Measurements from ENCODE around the gene ASCL2. TPM values are rescaled to one million over a fixed set of nuclear protein-coding genes. Genes with fewer than 3 reads are reported as not detected.
A peak's percentile ranks its signal among the peaks of the same experiment; 100 is the strongest.

Gene ASCL2
- total and polyA plus RNA-seq, 12 donors, result 0.15 to 2.7 (median 0.25) TPM; not detected in 4

GRCh38 chr11:2256951-2257700, 13.3 kb downstream of the ASCL2 start:
- DNase-seq, result no peak
- peaks cover 0 to 17% (median 0%) of the 10 kb centered on the region in 11 donors for H3K9me3 ChIP-seq
- no peaks in the 10 kb centered on the region for H3K4me1 ChIP-seq
- WGBS, 2 donors, result 89 to 92% methylated on average over 27 to 31 of the region's 31 CpGs
- intact Hi-C loops (cut with DNase I), result no loop called here
- no peak for ATAC-seq
- no peak for TF ChIP-seq CTCF (IDR thresholded peaks at IDR 0.05)
- H3K27ac ChIP-seq, result no peak overlapping the region
- no peak overlapping the region for H3K4me3 ChIP-seq
- no peaks in the 10 kb centered on the region for H3K36me3 ChIP-seq
- peaks cover 0 to 30% (median 22%) of the 10 kb centered on the region in 7 donors for H3K27me3 ChIP-seq

DNA sequence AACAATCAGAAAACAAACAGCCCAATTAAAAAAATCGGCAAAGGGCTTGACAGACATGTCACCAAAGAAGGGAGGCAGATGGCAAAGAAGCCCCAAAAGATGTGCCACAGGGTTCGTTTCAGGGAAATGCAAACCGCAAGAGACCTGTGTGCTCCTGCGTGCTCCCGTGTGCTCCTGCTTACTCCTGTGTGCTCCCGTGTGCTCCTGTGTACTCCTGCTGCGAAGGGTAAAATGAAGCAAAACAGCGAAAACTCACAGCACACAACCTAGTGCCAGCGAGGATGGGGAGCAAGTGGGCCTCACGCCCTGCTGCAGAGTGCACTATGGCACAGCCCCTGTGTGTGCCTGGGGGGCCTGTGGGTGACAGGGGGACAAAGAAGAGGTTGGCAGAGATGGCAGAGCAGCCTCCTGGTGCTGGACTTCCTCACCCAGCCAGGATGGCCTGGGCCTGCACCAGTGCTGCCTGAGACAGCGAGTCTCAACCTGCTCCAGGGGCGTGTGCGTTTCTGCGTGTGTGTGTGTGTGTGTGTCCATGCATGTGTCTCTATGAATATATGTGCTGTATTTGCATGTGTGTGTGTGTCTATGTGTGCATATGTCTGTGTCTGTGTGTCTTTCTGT, 14.0 kb downstream of the ASCL2 start:
- 86 to 87% methylated on average over 14 of the region's 14 CpGs for WGBS, 2 donors
- Histone ChIP-seq H3K27me3 (peaks cover 0 to 23% (median 16%) of the 10 kb centered on the region in 7 donors), H3K4me1 (no peaks in the 10 kb centered on the region), H3K4me3 (no peak overlapping the region), H3K27ac (no peak overlapping the region), H3K9me3 (peaks cover 0 to 17% (median 0%) of the 10 kb centered on the region in 11 donors), H3K36me3 (no peaks in the 10 kb centered on the region)
- ATAC-seq (no peak), DNase-seq (no peak)
- TF ChIP-seq CTCF (IDR thresholded peaks at IDR 0.05), result no peak
- intact Hi-C loops (cut with DNase I), result no loop called here

- 68 to 69% methylated on average over 6 of the region's 6 CpGs for WGBS, 2 donors
- intact Hi-C loops (cut with DNase I), result no loop called here
- no peaks in the 10 kb centered on the region for H3K4me1 ChIP-seq
- TF ChIP-seq CTCF (IDR thresholded peaks at IDR 0.05), result no peak
- H3K4me3 ChIP-seq, result no peak overlapping the region
- no peaks in the 10 kb centered on the region for H3K36me3 ChIP-seq
- DNase-seq (peak in 1 of 2 donors; percentile 1), ATAC-seq (no peak)
- H3K27ac ChIP-seq, result no peak overlapping the region
- H3K27me3 ChIP-seq, result peaks cover 0 to 18% (median 6%) of the 10 kb centered on the region in 7 donors
- peaks cover 0 to 17% (median 0%) of the 10 kb centered on the region in 11 donors for H3K9me3 ChIP-seq
Measured at GRCh38 chr11:2252018-2252417, 18.4 kb downstream of the ASCL2 start.

DNA sequence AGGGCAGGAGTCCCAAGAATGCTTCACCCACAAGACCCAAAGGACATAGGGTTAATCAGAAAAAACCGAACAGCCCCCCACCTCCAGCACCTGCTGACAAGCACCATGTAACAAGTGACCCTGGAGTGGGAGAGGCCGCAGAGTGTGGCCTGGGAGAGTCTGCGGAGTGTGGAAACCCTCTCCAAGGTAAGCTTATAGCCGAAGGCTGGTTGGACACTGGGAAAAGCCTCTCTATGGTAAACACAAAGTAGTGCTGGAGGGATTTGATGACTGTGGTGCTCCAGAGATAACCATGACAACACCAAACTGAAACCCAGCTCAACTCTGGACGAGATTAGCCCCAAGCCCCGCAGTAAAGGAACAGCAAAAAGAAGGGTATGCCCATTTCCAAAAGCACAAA, 19.2 kb downstream of the ASCL2 start:
- Histone ChIP-seq H3K4me3 (no peak overlapping the region), H3K27ac (no peak overlapping the region), H3K36me3 (no peaks in the 10 kb centered on the region), H3K9me3 (peaks cover 0 to 17% (median 0%) of the 10 kb centered on the region in 11 donors), H3K4me1 (no peaks in the 10 kb centered on the region), H3K27me3 (peaks cover 0 to 18% (median 6%) of the 10 kb centered on the region in 7 donors)
- no peak for TF ChIP-seq CTCF (IDR thresholded peaks at IDR 0.05)
- no peak for DNase-seq
- intact Hi-C loops (cut with DNase I), result no loop called here
- 94 to 95% methylated on average over 6 of the region's 6 CpGs for WGBS, 2 donors
- ATAC-seq, result no peak
